Bone marrow (tissue), 2 donors: ENCODE results near the gene PPP1R14C.

ENCODE experiments used
- DNase-seq, 2 donors: peaks; one replicate each; lab custom pipeline; 2025; lab: John Stamatoyannopoulos, UW

PPP1R14C gene

DNA sequence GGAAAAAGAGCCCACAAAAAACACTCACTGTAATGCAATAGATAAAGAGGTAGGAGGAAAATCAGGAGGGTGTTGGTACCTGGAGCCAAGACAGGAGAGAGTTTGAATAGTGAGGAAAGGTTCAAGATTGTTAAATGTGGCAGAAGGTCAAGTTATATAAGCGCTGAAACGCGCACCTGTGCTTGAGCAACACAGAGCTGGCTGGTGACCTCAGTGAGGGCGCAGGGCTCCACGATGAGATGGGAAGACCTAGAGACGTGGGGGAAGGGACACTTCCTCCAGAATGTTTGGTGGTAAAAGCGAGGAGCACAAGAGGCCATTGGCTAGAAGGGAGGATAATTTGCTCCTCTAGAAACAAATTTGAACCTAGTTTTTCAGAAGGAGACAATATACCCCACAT is 4.2 kb upstream of the PPP1R14C start:
- DNase-seq, result no peak

DNA sequence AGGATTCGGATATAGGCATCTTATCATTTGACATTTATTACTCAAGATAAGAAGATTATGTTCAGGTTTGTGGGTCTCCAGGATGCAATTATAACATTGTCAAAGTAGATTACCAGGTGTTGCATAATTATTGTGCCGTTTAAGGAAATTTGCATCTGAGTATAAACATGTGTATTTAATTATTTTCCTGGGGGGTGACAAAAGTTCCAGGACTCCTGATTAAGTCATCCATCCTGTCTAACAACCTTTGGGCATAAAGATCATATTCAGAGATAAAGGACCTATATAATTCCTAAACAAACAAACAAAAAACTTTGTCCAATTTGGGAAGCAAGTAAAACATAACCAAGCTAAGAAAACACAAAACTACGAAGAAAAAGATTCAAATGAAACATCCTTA is 3.3 kb upstream of the PPP1R14C start:
- no peak for DNase-seq

- no peak for DNase-seq
Measured at GRCh38 chr6:150140236-150140969, 2.4 kb upstream of the PPP1R14C start.

DNA sequence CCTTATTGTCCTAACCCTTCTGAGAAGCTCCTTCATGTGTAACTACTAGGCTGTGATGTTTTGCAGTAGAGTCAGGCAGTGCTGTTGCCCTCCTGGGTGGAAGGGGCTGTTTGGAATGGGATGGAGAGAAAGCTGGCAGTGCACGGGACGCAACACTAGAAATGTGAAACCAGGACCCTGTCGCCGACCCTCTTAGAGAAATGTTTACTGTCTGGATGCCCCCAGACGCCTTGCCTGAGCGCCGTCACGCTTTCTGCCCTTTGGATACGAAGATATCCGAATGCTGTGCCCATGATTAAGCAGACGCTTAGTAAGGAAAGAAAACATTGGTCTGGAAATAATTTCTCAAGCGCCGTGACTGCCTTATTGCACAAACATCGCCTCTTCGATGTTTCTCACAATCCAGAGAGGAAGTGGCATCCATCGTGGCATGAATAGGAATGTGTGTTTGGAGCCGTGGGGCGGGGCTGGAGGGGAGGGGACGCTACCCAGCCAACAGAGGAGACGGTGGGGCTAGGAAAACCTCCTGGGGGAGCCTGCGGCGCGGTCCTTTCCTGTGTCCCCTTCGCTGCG is 661 bp upstream of the PPP1R14C start:
- DNase-seq, result no peak

GRCh38 chr6:150143516-150144293 is 861 bp downstream of the PPP1R14C start:
- DNase-seq, result no peak

DNA sequence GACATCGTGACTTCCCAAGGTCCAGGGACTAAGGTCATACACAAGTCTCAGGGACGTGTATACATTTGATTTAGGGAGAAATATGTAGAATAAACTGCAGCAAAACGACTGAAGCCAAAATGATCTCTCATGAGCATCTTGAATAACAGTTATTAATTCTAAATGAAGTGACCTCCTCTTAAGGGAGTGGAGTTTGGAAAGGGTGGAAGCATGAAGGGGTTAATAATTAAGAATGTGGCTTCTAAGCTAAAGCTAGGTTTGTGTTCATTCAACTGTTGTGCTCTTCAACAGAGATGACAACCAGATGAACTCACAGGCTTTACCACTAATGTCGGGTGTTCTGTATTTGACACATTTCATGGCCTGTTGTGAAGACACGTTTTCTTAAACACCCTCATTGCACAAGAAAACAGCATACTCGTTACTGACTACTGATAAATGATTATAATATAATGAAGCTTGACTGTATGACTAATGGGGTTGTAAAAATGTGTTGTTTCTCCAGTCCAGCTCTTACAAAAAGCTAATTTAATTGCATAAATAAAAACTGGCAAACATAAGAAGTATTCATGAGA is 1.5 kb downstream of the PPP1R14C start:
- DNase-seq, result no peak

DNA sequence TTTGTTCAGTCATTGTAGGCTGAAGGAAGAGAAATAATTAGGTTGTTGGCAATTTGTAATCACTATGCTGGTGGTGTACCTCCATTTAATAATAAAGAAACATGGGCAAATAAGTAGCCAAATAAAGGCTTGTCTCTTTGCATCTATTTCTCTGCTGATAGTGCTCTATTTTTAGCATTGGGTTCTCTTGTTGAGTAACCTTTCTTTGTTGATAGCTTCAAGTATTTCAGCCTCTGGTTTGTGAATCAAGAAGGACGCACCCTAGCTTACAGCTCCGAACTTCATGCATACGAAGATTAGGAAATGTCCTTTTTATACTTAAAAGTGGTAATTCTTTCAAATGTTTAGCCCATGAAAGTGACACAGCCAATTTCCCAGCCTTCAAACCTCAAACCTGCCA is 2.6 kb downstream of the PPP1R14C start:
- no peak for DNase-seq

GRCh38 chr6:150145830-150146229 is 3.0 kb downstream of the PPP1R14C start:
- DNase-seq, result no peak

DNA sequence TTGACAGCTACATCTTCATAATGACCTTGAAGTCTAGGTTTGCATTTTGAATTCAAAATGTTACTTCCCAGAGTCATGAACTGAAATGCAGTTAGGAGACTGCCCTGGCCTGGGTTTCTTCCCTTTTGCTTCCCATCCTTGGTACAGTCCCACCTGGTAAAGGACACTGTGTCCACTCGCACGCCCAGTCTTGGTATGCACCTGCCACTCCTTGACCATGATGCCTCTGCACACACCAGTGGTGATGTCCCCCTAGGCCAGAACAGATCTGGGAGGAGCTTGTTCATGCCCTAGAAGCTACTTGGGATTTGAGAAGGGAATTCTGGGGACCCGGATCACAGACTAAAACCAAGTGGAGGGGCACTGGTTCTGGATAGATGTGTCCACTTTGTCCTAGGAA is 3.6 kb downstream of the PPP1R14C start:
- no peak for DNase-seq

GRCh38 chr6:150149146-150149545 is 6.3 kb downstream of the PPP1R14C start:
- DNase-seq, result no peak

DNA sequence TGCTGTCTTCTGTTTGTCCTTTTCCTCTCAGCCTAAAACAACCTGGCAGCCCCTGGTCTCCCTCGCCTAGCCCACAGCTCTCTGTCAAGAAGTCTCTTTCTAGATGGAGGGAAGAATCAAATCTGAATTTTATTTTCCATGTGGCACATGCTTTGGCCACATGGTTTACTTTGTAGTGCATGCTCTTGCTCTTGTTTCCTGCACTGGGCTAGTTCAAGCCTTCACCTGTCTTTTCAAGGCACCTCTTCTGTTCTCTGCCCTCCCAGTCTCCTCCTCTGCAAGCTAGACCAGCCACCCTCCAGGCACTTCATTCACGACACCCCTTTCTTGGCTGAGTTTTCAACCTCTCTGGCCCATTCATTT is 7.6 kb downstream of the PPP1R14C start:
- DNase-seq, result no peak

DNA sequence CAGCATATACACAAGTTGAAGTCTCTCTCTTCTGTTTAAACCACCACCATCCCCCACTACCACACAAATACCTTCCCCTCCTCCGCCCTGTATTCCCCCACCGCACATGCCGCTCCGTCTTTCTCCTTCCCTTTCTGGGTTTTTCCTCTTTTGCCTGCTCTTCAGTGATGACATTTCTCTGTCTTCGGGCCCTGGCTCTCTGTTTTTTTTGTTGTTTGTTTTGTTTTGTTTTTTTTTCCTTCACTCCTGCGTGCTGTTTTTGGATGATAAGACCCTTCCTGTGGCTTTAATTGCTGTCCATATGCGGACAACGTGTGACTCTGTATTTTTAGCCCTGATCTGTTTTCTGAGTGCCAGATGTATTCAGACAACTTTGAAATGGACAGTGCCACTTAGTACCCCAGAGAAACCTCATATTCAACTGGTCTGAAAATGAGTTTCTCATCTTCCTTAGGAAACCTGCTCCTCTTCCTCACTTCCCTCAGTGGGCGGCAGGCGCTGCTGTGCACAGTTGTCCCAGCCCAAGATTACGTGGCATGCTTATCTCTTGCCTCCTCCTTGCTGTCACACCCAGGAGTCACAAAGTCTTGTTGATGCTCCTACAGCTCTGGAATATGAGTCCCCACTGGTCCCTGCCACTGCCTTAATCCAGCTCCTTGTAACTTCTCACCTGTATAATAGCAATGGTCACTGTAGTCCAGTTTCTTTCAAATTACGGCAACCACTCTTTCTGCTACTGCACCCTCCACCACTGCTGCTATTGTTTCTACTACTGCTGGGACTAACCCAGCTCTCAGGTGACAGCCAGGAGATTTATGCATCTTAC is 8.2 kb downstream of the PPP1R14C start:
- no peak for DNase-seq

DNA sequence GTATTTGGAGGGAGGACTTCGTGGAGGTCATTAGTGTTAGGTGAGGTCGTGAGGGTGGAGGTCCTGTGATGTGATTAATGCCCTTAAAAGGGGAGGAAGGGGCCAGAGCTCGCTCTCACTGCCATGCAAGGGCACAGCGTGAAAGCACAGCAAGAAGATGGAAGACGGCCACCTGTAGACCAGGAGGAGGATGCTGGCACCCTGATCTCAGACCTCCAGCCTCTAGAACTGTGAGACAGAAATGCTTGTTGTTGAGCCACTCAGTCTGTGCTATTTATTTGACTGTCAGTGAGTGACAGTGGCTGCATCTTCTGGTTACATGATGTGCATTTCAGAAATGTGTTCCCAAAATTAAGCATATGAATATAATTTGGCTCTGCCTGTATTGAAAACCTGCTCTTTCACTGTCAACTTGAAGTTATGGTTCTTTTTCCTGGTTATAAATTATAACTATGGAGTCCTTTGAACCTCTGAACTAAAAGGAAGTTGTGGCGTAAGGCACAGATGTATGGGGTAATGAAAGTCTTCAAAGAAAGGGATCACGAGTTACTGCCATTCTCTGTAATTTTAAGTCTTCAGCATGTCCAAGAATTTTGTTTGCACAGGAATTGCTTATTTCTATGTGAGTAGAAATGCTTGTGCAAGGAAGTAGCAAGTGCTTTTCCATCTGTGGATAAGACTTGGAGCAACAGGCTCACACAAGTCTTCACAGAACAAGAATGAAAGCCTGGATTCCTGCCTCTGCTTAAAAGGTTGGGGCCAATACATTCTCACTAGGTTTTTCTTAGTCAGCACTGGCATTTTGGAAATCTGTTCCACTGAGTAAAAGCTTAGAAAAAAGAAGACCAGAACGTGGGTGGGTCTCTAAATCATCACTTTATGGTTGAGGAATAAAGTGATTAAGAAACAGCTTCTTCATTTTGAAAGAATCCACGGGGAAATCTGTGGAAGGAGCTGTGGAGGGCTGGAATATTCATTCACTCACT is 10.3 kb downstream of the PPP1R14C start:
- DNase-seq, result peak in 1 of 2 donors; percentile 8

DNA sequence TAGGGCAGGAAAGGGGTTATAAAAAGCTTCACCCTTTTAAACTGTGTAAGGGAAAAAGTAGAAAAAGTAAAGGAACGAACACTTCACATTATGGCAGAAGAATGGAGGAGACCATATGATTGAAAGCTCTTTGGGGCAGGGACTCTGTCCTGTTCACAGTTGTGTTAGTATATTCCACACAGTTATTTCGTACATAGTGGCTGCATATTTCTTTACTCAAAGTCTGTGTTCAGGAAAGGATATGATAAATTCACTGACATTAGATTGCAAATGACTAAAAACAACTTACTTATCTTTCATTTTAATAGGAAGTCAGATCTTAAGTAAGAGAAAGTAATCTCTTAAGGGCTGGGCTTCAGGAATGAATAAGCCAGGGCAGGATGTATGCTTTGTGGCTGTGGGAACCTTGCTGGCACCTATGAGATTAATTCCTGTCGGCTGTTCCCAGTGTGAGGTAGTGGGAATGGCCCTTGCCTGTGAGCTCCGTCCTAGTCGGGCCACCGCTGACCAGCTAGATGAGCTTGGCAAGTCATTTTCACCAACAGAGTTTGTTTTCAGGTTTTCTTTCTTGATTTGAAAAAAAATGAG is 11.2 kb downstream of the PPP1R14C start:
- no peak for DNase-seq

DNA sequence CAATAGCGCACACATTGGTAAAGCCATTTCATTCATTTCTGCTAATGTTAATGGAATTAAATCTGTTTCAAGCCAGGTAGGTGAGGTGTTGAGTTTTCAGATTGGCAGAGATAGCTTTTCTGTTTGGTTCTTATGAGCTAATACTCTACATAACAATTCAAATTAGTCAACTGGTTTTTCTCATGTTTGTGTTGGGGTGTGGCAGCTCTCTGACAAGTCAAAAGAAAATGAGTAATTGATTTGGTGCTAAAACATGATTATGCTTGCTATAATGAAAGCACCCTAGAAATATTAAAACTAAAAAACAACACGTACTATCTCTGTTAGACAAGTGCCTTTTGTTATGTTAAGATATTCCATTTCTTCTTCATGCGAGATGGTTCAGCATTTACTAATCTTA is 13.6 kb downstream of the PPP1R14C start:
- no peak for DNase-seq

- DNase-seq, result no peak
Measured at GRCh38 chr6:150157081-150157480, 14.2 kb downstream of the PPP1R14C start.

- no peak for DNase-seq
Measured at GRCh38 chr6:150159757-150160156, 16.9 kb downstream of the PPP1R14C start.

- DNase-seq, result no peak
Measured at GRCh38 chr6:150163970-150164369, 21.1 kb downstream of the PPP1R14C start.

- DNase-seq, result no peak
Measured at GRCh38 chr6:150165020-150165702, 22.3 kb downstream of the PPP1R14C start.

DNA sequence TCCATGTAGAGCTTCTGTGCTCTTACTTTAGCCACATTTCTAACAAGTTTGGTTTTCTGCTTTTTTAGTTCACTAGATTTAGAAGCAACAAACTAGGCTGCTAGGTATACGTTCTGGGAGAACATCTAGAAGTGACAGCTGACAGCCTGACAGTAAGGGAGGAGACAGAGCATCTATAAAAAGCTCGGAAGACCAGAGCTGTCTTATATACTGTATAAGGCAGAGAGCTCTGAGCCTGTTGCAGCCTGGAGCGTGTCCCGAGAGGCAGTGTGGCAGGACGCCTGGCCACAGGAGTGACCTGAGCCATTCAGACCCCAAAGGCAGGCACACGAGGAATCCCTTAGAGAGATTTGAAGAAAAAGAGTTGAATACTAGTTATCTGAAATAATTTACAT is 24.6 kb downstream of the PPP1R14C start:
- no peak for DNase-seq
